Heart right ventricle (tissue), 16 donors: ENCODE results near the gene LSM7. TPM values are rescaled to one million over a fixed set of nuclear protein-coding genes. Genes with fewer than 3 reads are reported as not detected.

Experiments
- ATAC-seq, 8 donors: fragments of 200-7000 bp; cut with Tn5 transposase; one replicate each; pipeline ENCODE4 v1.9.1; 2020; ENCODE audit warnings: mild to moderate bottlenecking in 8 of 8, moderate library complexity in 8 of 8, moderate number of reproducible peaks in 1 of 8
- DNase-seq, 2 donors: peaks; one replicate each; pipeline ENCODE4 v3.0.0-alpha.2; 2020
- H3K27ac ChIP-seq, 10 donors: fragments of 200-600 bp; sonication (generic) in 2 of 10; one replicate each; pipeline versions ENCODE4 v1.5.0 to v1.8.0; 2020 to 2022; ENCODE audit warnings: mild to moderate bottlenecking in 3 of 10
- H3K27me3 ChIP-seq, 7 donors: fragments of 200-600 bp; one replicate each; pipeline ENCODE4 v1.8.0; 2021 to 2022; ENCODE audit warnings: mild to moderate bottlenecking in 2 of 7
- H3K36me3 ChIP-seq, 9 donors: fragments of 200-600 bp; sonication (generic) in 1 of 9; one replicate each; pipeline versions ENCODE4 v1.5.0 to v1.8.0; 2020 to 2022; ENCODE audit warnings: mild to moderate bottlenecking in 2 of 9
- H3K4me1 ChIP-seq, 9 donors: fragments of 200-600 bp; sonication (generic) in 1 of 9; one replicate each; pipeline versions ENCODE4 v1.5.0 to v1.8.0; 2020 to 2022; ENCODE audit warnings: mild to moderate bottlenecking in 4 of 9
- H3K4me3 ChIP-seq, 10 donors: fragments of 200-600 bp; sonication (generic) in 2 of 10; one replicate each; pipeline versions ENCODE4 v1.5.0 to v1.8.0; 2020 to 2022; ENCODE audit warnings: mild to moderate bottlenecking in 7 of 10, moderate library complexity in 2 of 10
- H3K9me3 ChIP-seq, 11 donors: fragments of 200-600 bp in 10 of 11; sonication (generic) in 2 of 11; one replicate each; pipeline versions ENCODE4 v1.5.0 to v1.8.0; 2013 to 2022; ENCODE audit warnings: mild to moderate bottlenecking in 2 of 11, control low read depth in 1 of 11, moderate library complexity in 1 of 11
- WGBS, 2 donors: extraction: QIAGEN DNeasy Blood & Tissue Kit; methylation state at CpG; one replicate each; pipeline ENCODE4 v1.1.7; 2013; ENCODE audit warnings: inconsistent platforms in 1 of 2; 5-methylcytosine and 5-hydroxymethylcytosine counted together
- intact Hi-C, 10 donors: fragments of 100-400 bp; cut with DNase I; formaldehyde crosslinking; loops; one replicate each; pipeline versions ENCODE4 v1.11.1 to v1.14.2; 2022
- polyA plus RNA-seq, 2 donors: library from polyadenylated mRNA; stranded (reverse); fragments of 200-250 nt; gene quantifications; one replicate each; pipeline ENCODE4 v1.2.3, GENCODE V29; 2013
- total RNA-seq, 10 donors: library from RNA; stranded (reverse); fragmentation: NEBNext Ultra II Directional in 3 of 10; extraction: Animal tissue kit (Norgen Biotek cat#: 25700) in 3 of 10; gene quantifications; one replicate each; pipeline versions ENCODE4 v1.2.1 to v1.2.4, GENCODE V29; 2021 to 2023
- TF ChIP-seq, protein P1 (sequence below), 9 donors: fragments of 200-600 bp; sonication (generic) in 2 of 9; IDR thresholded peaks; one replicate each; pipeline versions ENCODE4 v1.5.0 to v1.8.0; 2021 to 2022; ENCODE audit warnings: antibody characterized with exemption in 9 of 9, mild to moderate bottlenecking in 5 of 9, moderate library complexity in 1 of 9
- donor health status: Arrhythmogenic right ventricular cardiomyopathy.
- donor health status: ischemic (EF 13 %, LVEDD 7.1; RV severe dilation, severe dysfunction).
- donor health status: healthy with polysubstance abuse.
- donor health status: DM: no; HTN: yes; CAD: no.
- donor health status: DM: no; HTN: no; CAD: no.
- donor health status: ischemic (EF 25% LVEDD 6.9; RV normal size, moderate dysfunction).
- donor health status: ischemic (EF 25% LVEDD 5.7; RV mildly dilated, moderate dysfunction).
- donor health status: healthy.
- donor health status: DM: yes; HTN: yes; CAD: no.
- donor health status: Ischemic cardiomyopathy.
- donor health status: ischemic (EF 35%, LVEDD 5.7; RV mildly dilated, moderate dysfunction).
- donor health status: nonischemic (EF 11% LVEDD 7.7; RV severe dilation, severe dysfunction).
- donor health status: DM: yes; HTN: yes; CAD: no.
- donor health status: PGD.
- donor health status: ischemic (EF 29% LVEDD 5.4; RV normal size, mild dysfunction).
- donor health status: nonischemic (EF 23%, LVEDD 6.1; RV moderate dilation, normal function).

The LSM7 gene
- total and polyA plus RNA-seq, 12 donors = 29.0 to 277 (median 38.7) TPM

DNA sequence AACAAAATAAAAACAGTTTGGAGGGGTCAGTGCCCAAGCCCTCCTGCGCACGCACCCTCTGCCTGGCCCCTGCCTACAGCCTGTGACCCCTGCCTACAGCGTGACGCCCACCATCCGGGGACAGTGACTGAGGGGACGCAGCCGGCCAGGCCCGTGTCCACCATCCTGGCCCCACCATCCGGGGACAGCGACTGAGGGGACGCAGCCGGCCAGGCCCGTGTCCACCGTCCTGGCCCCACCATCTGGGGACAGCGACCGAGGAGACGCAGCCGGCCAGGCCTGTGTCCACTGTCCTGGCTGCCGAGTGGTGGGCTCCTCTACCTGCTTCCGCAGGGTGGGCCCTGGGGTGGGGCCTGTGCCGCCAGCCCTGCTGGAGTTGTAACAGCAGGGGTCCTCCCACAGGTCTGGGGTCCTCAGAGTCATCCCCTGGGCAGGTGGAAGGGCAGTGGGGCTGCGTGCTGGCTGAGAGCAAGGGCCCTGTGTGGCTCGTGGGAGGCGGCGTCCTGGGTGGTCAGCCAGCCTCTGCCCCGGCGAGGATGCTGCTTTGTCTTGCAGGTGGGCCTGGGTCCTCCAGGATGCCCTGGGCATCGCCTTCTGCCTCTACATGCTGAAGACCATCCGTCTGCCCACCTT lies 14.4 kb upstream of the LSM7 start:
- intact Hi-C loops = no loop called here
- H3K4me3 ChIP-seq = no peak overlapping the region
- TF ChIP-seq, protein P1, sequence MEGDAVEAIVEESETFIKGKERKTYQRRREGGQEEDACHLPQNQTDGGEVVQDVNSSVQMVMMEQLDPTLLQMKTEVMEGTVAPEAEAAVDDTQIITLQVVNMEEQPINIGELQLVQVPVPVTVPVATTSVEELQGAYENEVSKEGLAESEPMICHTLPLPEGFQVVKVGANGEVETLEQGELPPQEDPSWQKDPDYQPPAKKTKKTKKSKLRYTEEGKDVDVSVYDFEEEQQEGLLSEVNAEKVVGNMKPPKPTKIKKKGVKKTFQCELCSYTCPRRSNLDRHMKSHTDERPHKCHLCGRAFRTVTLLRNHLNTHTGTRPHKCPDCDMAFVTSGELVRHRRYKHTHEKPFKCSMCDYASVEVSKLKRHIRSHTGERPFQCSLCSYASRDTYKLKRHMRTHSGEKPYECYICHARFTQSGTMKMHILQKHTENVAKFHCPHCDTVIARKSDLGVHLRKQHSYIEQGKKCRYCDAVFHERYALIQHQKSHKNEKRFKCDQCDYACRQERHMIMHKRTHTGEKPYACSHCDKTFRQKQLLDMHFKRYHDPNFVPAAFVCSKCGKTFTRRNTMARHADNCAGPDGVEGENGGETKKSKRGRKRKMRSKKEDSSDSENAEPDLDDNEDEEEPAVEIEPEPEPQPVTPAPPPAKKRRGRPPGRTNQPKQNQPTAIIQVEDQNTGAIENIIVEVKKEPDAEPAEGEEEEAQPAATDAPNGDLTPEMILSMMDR (IDR thresholded peaks at IDR 0.05) = no peak

DNA sequence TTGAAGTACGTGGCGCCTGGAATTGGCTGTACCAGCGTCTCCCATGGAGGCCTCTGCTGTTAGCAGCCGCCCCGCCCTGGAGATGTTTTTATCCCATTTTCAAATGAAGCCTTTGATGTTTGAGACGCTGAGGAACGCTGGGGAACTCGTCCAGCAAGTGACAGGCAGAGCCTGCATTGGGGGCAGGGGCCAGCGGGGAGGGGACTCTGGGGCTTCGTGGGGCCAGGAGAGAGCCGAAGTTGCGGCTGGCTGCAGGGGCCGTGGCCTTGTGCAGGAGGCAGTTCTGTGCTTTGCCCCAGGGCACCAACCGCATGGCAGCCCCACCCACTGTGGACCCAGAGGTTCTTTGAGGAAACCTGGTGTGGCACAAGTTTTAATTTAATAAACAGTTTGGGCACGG lies 13.6 kb upstream of the LSM7 start:
- intact Hi-C loops = no loop called here
- Histone ChIP-seq H3K27ac (no peak overlapping the region), H3K27me3 (no peaks in the 10 kb centered on the region), H3K4me3 (no peak overlapping the region), H3K9me3 (no peaks in the 10 kb centered on the region), H3K4me1 (peaks cover 0 to 5% (median 0%) of the 10 kb centered on the region in 9 donors), H3K36me3 (peaks cover 0 to 79% (median 17%) of the 10 kb centered on the region in 9 donors)
- TF ChIP-seq, protein P1 (IDR thresholded peaks at IDR 0.05) = no peak
- no peak for DNase-seq
- no peak for ATAC-seq
- 89 to 90% methylated on average over 15 of the region's 15 CpGs for WGBS, 2 donors

More for the DNA sequence above, 14.4 kb upstream of the LSM7 start:
- no peaks in the 10 kb centered on the region for H3K27me3 ChIP-seq
- no peaks in the 10 kb centered on the region for H3K9me3 ChIP-seq
- H3K4me1 ChIP-seq = peaks cover 0 to 5% (median 0%) of the 10 kb centered on the region in 9 donors
- ATAC-seq (no peak), DNase-seq (no peak)
- peaks cover 0 to 74% (median 17%) of the 10 kb centered on the region in 9 donors for H3K36me3 ChIP-seq
- no peak overlapping the region for H3K27ac ChIP-seq
- WGBS, 2 donors = 94 to 97% methylated on average over 29 of the region's 29 CpGs

DNA sequence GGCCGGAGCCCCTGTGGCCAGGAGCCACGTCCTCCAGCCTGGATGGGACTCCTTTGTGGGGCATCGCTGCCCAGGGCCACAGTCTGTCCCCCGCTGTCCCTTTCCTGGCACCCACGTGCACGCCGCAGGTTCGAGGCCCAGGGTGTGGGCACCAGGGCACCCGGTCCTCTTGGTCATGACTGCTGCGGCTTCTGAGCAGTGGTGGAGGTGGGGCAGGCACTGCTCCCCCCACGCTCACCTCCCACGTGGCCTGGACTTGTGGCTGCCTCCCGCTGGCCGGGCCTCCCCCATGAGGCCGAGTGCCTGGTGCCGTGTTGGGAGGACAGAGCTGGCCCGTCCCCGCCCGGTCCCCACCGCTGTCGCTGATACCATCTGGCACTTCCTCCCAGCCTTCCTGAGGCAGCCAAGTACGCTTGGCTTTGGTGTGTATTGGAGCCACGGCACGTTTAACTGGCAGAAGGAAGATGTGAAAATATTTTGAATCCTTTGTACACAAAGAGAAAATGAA lies 12.9 kb upstream of the LSM7 start:
- Histone ChIP-seq H3K4me1 (peaks cover 0 to 5% (median 0%) of the 10 kb centered on the region in 9 donors), H3K27ac (no peak overlapping the region), H3K36me3 (peaks cover 0 to 72% (median 17%) of the 10 kb centered on the region in 9 donors), H3K4me3 (no peak overlapping the region), H3K27me3 (no peaks in the 10 kb centered on the region), H3K9me3 (no peaks in the 10 kb centered on the region)
- 83% methylated on average over 24 of the region's 24 CpGs for WGBS, 2 donors
- DNase-seq (no peak), ATAC-seq (no peak)
- TF ChIP-seq, protein P1 (IDR thresholded peaks at IDR 0.05) = no peak
- intact Hi-C loops = no loop called here

DNA sequence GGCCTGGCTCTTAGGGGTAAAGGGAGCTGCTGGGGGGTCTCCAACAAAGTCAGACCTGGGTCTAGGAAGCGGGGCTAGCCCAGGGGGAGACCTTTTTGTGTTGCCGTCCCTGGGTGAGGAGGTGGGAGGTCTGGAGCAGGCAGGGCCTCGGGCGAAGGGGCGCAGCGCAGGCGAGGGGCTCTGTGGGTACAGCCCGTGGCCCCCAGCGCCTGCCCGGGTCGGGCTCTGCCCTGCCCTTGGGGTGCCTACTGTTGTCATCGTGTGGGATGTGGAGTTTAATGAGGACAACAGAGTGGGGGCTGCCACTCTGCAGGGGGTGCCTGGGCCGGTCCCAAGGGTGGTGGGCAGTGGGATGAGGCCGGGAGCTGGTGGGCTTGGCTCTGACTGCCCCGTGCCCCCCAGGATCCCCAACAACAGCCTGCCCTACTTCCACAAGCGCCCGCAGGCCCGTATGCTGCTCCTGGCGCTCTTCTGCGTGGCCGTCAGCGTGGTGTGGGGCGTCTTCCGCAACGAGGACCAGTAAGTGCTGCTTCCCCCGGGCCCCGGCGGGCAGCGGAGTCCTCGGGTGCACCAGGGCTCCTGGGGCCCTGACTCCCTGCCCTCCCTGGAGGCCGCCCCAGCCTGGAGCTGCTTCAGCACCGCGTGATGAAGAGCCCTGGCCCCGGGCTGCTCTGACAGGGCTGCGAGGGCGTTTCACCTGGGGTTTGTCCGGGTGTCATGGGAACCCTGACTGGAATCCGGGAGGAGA lies 12.3 kb upstream of the LSM7 start:
- H3K27ac ChIP-seq = no peak overlapping the region
- no peaks in the 10 kb centered on the region for H3K9me3 ChIP-seq
- intact Hi-C loops = no loop called here
- no peak for DNase-seq
- no peak for ATAC-seq
- no peak overlapping the region for H3K4me3 ChIP-seq
- H3K27me3 ChIP-seq = no peaks in the 10 kb centered on the region
- peaks cover 0 to 68% (median 17%) of the 10 kb centered on the region in 9 donors for H3K36me3 ChIP-seq
- WGBS, 2 donors = 93 to 94% methylated on average over 38 of the region's 38 CpGs
- TF ChIP-seq, protein P1 (IDR thresholded peaks at IDR 0.05) = no peak
- no peaks in the 10 kb centered on the region for H3K4me1 ChIP-seq
